ENCODE data around the gene ADAMTS6. TPM values are rescaled to one million over a fixed set of nuclear protein-coding genes. Genes with fewer than 3 reads are reported as not detected.

Gene ADAMTS6
- total RNA-seq, 1 experiment from 2014 or later: 2.1 TPM

DNA sequence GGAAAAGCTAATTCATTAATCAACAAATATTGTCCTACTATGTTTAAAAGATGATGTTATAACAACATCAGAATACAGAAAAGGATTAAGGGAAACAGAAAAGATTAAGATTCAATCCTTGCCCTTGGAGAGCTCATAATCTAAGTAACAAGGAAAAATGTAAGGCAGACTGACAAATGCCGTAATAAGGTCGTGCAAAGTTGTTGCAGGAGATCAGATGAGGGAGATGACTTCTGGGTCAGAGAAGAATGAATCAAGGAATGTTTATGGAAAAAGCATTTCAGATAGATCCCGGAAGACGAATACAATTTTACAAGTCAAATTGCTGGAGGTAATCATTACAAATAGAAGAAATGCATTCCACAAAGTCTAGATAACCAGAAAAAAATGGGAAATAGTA, 6.4 kb downstream of the ADAMTS6 start:
- DNase-seq (ENCODE audit: low spot score): no peak

DNA sequence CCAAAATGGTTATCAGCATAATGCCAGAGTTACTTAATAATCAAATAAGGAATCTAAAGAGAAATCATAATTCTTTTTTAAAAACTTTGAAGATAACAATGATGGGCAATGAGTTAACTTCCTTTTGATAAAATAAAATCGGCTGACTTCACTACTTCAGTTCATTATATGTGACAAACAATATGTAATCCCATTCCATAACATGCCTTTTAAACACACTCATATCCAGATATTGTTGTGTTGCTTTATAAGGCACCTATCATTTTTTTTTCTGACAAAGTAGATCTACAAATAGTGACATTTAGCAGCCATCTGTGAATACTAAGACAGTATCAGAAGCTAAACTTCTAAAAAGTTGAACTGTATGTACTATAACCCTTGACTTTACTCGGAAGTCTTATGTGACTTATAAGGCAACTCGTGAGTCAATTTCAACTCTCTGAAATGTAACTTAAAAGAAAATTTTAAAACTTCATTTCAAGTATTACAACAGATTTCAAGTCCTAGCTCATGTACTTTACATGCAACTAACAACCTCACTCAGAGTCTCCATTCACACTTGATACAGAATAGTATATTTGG, 7.5 kb downstream of the ADAMTS6 start:
- DNase-seq (ENCODE audit: low spot score): no peak

DNA sequence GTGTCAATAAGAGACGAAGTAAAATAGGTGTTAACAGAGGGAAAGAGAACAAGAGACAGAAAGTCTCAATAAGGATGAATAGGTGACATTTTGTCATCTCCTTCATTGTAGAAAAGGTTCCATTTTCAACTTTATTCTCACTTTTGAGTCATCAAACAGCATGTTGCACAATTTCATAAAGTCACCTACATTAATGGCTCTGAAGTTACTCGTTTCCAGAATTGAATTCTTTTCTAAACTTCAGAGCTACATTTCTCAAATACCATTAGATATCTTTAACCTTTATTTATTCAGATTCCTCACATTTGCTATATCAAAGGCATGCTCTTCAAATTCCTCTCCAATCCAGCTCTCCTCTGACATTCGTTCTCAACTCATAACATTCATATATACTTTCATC, 13.1 kb downstream of the ADAMTS6 start:
- no peak for DNase-seq (ENCODE audit: low spot score)

GRCh38 chr5:65462139-65462705, 19.5 kb downstream of the ADAMTS6 start:
- peak; percentile 10 for DNase-seq (ENCODE audit: low spot score)

DNA sequence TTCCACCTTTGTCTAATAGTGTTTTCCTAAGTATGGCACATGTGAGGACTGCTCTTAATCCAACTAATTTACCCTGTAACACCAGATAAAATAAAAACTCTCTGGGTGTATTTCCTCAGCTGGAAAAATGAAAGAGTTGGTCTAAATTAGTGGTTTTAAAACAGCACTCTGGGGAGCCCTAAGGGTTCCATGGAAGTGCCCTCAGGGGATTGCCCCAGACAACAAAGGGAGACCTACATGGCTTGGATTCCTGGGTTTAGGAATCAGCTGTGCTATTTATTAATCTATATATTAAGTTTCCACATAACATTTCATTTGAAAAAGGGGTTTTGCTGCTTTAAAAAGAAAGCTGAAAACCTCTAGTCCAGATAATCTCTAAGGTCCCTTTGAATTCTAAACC, 20.2 kb downstream of the ADAMTS6 start:
- DNase-seq (ENCODE audit: low spot score): no peak

DNA sequence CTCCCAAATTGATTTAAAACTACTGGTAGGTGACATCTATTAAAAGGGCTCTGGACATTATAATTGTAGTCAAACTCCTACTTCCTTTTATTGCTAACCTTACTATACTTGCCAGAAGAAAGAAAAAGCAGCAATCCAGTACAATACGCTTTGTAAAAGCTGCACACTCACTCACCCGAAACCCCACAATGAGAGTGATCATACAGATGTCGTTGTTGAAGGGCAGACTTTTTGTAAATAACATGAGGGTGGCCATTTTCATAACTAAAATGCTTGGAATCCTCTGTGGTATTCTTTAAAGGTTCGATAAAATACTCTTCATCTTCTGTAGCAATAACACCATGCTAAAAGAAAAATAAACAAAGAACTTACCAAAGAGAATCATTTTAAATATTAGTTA, 21.7 kb downstream of the ADAMTS6 start:
- no peak for DNase-seq (ENCODE audit: low spot score)

GRCh38 chr5:65455064-65455463, 26.7 kb downstream of the ADAMTS6 start:
- DNase-seq (ENCODE audit: low spot score): no peak

DNA sequence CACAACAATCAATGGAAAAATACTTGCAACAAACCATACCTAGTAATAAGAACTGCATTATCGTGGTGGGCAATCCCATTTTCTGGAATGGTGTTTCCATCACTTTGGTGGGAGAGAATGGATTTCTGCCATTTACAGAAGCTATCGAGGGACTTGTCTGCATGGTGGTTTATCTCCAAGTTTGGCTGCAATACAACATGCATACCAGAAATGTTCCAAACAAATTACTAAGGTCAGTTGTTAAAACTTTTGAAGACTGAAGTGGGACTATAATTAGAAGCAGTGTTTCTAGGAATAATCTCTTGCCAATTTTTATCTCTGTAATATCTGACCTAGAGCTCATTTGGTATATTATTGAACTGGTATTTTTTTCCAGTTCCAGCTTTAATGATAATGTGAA, 30.3 kb downstream of the ADAMTS6 start:
- DNase-seq (ENCODE audit: low spot score): no peak

DNA sequence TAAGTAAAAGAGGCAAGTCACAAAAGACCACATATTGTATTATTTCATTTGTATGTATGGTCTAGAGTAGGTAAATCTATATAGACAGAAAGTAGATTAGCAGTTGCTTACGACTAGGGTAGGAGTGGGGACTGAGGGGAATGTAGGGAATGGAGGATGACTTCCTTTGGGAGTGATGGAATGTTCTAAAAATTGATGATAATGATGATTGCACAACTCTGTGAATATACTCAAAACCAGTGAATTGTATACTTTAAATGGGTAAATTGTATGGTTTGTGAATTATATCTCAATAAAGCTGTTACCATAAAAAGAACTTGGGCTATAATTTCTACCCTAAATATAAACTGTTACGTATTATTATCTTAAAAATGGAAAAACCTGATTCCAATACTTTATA, 35.0 kb downstream of the ADAMTS6 start:
- no peak for DNase-seq (ENCODE audit: low spot score)

- no peak for DNase-seq (ENCODE audit: low spot score)
Measured at GRCh38 chr5:65441800-65442199, 39.9 kb downstream of the ADAMTS6 start.

- no peak for DNase-seq (ENCODE audit: low spot score)
Measured at GRCh38 chr5:65440456-65440855, 41.3 kb downstream of the ADAMTS6 start.

DNA sequence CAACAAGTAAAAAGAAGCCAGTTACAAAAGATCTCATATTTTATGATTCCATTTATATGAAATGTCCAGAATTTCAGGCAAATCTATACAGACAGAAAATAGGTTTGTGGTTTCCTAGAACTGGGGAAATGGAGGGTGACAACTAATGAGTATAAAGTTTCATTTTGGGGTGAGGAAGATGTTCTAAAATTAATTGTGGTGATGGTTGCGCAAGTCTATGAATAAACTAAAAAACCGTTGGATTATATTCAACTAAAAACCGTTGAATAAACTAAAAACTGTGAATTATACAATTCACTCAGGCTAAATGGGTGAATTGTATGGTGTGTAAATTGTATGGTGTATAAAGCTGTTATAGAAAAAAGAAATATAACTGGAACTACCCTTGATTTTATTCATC, 47.6 kb downstream of the ADAMTS6 start:
- no peak for DNase-seq (ENCODE audit: low spot score)

DNA sequence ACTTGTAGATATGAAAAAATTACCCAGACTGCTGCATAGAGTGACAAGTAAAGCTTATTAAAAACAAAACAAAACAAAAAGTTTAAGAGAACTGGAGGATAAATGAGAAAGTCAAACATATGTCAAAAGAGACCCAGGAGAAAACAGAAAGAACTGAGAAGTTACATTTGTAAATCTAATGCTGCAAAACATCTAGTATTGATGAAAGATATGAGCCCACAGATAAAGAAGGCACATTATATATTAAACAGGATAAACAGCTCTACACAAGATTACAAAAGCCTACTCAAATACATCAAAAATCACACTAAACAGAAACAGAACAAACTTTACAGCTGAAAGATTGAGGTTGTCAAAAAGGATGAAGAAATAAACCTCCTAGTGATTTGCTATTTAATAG, 55.1 kb downstream of the ADAMTS6 start:
- no peak for DNase-seq (ENCODE audit: low spot score)

- no peak for DNase-seq (ENCODE audit: low spot score)
Measured at GRCh38 chr5:65423623-65424022, 58.1 kb downstream of the ADAMTS6 start.

DNA sequence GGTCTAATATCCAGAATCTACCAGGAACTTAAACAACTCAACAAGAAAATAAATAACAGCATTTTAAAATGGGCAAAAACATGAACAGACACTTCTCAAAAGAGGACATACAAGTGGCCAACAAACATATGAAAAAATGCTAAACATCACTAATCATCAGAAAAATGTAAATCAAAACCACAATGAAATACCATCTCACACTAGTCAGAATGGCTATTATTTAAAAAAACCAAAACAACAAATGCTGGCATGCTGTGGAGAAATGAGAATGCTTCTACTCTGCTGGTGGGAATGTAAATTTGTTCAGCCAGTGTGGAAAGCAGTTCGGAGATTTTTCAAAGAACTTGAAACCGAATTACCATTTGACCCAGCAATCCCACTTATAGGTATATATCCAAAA, 63.1 kb downstream of the ADAMTS6 start:
- DNase-seq (ENCODE audit: low spot score): no peak

- no peak for DNase-seq (ENCODE audit: low spot score)
Measured at GRCh38 chr5:65413822-65414221, 67.9 kb downstream of the ADAMTS6 start.

GRCh38 chr5:65412842-65413241, 68.9 kb downstream of the ADAMTS6 start:
- DNase-seq (ENCODE audit: low spot score): no peak

DNA sequence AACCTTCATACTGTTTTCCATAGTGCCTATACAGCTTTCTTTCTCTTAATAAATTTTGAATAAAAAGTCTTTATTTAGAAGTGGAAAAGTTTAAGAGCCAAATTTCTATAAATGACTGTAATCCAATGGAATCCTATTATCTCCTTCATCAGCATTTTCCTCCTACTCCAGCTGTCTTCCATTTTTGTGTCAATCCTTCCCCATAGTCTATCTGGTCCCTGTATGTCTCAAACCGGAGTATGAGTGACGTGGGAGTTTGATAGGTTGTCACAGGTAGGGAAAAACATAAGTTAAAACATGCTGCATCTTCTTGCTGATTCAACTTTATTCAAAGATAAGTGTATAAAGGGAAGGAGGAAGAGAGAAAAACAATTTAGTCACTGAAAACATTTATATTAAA, 70.4 kb downstream of the ADAMTS6 start:
- no peak for DNase-seq (ENCODE audit: low spot score)

GRCh38 chr5:65395526-65396155, 86.1 kb downstream of the ADAMTS6 start:
- DNase-seq (ENCODE audit: low spot score): no peak

- DNase-seq (ENCODE audit: low spot score): peak; percentile 67
Measured at GRCh38 chr5:65394087-65394486, 87.6 kb downstream of the ADAMTS6 start.

GRCh38 chr5:65391591-65391990, 90.1 kb downstream of the ADAMTS6 start:
- DNase-seq (ENCODE audit: low spot score): no peak

GRCh38 chr5:65390208-65390607, 91.5 kb downstream of the ADAMTS6 start:
- no peak for DNase-seq (ENCODE audit: low spot score)

- no peak for DNase-seq (ENCODE audit: low spot score)
Measured at GRCh38 chr5:65383859-65384258, 97.9 kb downstream of the ADAMTS6 start.

- no peak for DNase-seq (ENCODE audit: low spot score)
Measured at GRCh38 chr5:65382582-65382981, 99.1 kb downstream of the ADAMTS6 start.

Data from H4 (cell line).